HEK293 (cell line): ENCODE measurements around the gene C6orf47.

Experiments used
- FEZF1 ChIP-seq: fragments of 450-650 bp; formaldehyde crosslinking; IDR thresholded peaks from 2 replicates; pipeline ENCODE4 v1.5.1; 2016; ENCODE audit warnings: missing biosample characterization, missing genetic modification characterization
- GFI1B ChIP-seq: fragments of 450-650 bp; formaldehyde crosslinking; IDR thresholded peaks from 2 replicates; pipeline ENCODE4 v1.5.1; 2016; ENCODE audit warnings: missing biosample characterization, missing genetic modification characterization
- KLF1 ChIP-seq: fragments of 450-650 bp; formaldehyde crosslinking; IDR thresholded peaks from 2 replicates; pipeline ENCODE4 v1.5.1; 2016; ENCODE audit warnings: missing biosample characterization, missing genetic modification characterization
- REPIN1 ChIP-seq: fragments of 450-650 bp; formaldehyde crosslinking; IDR thresholded peaks from 2 replicates; pipeline ENCODE4 v1.5.1; 2017; ENCODE audit warnings: missing biosample characterization, missing genetic modification characterization, low read depth
- ZBTB20 ChIP-seq: fragments of 450-650 bp; formaldehyde crosslinking; IDR thresholded peaks from 2 replicates; pipeline ENCODE4 v1.5.1; 2016; ENCODE audit warnings: missing biosample characterization, missing genetic modification characterization
- ZFP69B ChIP-seq: fragments of 450-650 bp; formaldehyde crosslinking; IDR thresholded peaks from 2 replicates; pipeline ENCODE4 v1.5.1; 2016; ENCODE audit warnings: missing biosample characterization, missing genetic modification characterization
- ZNF114 ChIP-seq: fragments of 450-650 bp; formaldehyde crosslinking; IDR thresholded peaks from 2 replicates; pipeline ENCODE4 v1.5.0; 2017; ENCODE audit warnings: missing biosample characterization, missing genetic modification characterization
- ZNF155 ChIP-seq: fragments of 450-650 bp; formaldehyde crosslinking; IDR thresholded peaks from 2 replicates; pipeline ENCODE4 v1.5.1; 2016; ENCODE audit warnings: missing biosample characterization, missing genetic modification characterization
- ZNF175 ChIP-seq: fragments of 450-650 bp; formaldehyde crosslinking; IDR thresholded peaks from 2 replicates; pipeline ENCODE4 v1.5.1; 2016; ENCODE audit warnings: missing biosample characterization, missing genetic modification characterization
- ZNF23 ChIP-seq: fragments of 450-650 bp; formaldehyde crosslinking; IDR thresholded peaks from 2 replicates; pipeline ENCODE4 v1.5.1; 2016; ENCODE audit warnings: missing biosample characterization, missing genetic modification characterization, borderline replicate concordance
- ZNF292 ChIP-seq: fragments of 450-650 bp; formaldehyde crosslinking; IDR thresholded peaks from 2 replicates; pipeline ENCODE4 v1.5.1; 2016; ENCODE audit warnings: low read depth, missing biosample characterization, missing genetic modification characterization, borderline replicate concordance
- ZNF302 ChIP-seq: fragments of 450-650 bp; formaldehyde crosslinking; IDR thresholded peaks from 2 replicates; pipeline ENCODE4 v1.5.1; 2016; ENCODE audit warnings: missing biosample characterization, missing genetic modification characterization, low read depth
- ZNF335 ChIP-seq: fragments of 450-650 bp; formaldehyde crosslinking; conservative IDR thresholded peaks from 2 replicates; pipeline ENCODE4 v1.5.1; 2016; ENCODE audit warnings: missing biosample characterization, missing genetic modification characterization
- ZNF341 ChIP-seq: fragments of 450-650 bp; formaldehyde crosslinking; IDR thresholded peaks from 2 replicates; pipeline ENCODE4; 2016; ENCODE audit warnings: low read depth, missing biosample characterization, missing genetic modification characterization
- ZNF354C ChIP-seq: fragments of 450-650 bp; formaldehyde crosslinking; IDR thresholded peaks from 2 replicates; pipeline ENCODE4 v1.5.1; 2016; ENCODE audit warnings: missing biosample characterization, missing genetic modification characterization, low read depth, borderline replicate concordance
- ZNF391 ChIP-seq: fragments of 450-650 bp; formaldehyde crosslinking; IDR thresholded peaks from 2 replicates; pipeline ENCODE4 v1.5.1; 2016; ENCODE audit warnings: low read depth, missing biosample characterization, missing genetic modification characterization, borderline replicate concordance
- ZNF548 ChIP-seq: fragments of 450-650 bp; formaldehyde crosslinking; IDR thresholded peaks from 2 replicates; pipeline ENCODE4 v1.5.1; 2016; ENCODE audit warnings: missing biosample characterization, missing genetic modification characterization
- ZNF585B ChIP-seq: fragments of 450-650 bp; formaldehyde crosslinking; IDR thresholded peaks from 2 replicates; pipeline ENCODE4 v1.5.1; 2016; ENCODE audit warnings: missing biosample characterization, missing genetic modification characterization
- ZNF747 ChIP-seq: fragments of 450-650 bp; formaldehyde crosslinking; IDR thresholded peaks from 2 replicates; pipeline ENCODE4 v1.5.1; 2016; ENCODE audit warnings: missing biosample characterization, missing genetic modification characterization
- ZNF776 ChIP-seq: fragments of 450-650 bp; formaldehyde crosslinking; IDR thresholded peaks from 2 replicates; pipeline ENCODE4 v1.5.0; 2017; ENCODE audit warnings: missing biosample characterization, missing genetic modification characterization, borderline replicate concordance
- ZNF843 ChIP-seq: fragments of 450-650 bp; formaldehyde crosslinking; IDR thresholded peaks from 2 replicates; pipeline ENCODE4 v1.5.1; 2016; ENCODE audit warnings: missing biosample characterization, missing genetic modification characterization
- ZSCAN16 ChIP-seq: fragments of 450-650 bp; formaldehyde crosslinking; IDR thresholded peaks from 2 replicates; pipeline ENCODE4 v1.5.1; 2016; ENCODE audit warnings: missing biosample characterization, missing genetic modification characterization
- ZSCAN23 ChIP-seq: fragments of 450-650 bp; formaldehyde crosslinking; IDR thresholded peaks from 2 replicates; pipeline ENCODE4 v1.5.1; 2016; ENCODE audit warnings: missing biosample characterization, missing genetic modification characterization
- TF ChIP-seq, protein P1 (sequence below): fragments of 450-650 bp; formaldehyde crosslinking; IDR thresholded peaks from 2 replicates; pipeline ENCODE4; 2016; ENCODE audit warnings: missing biosample characterization, missing genetic modification characterization
- TF ChIP-seq, protein P2 (sequence below): fragments of 450-650 bp; formaldehyde crosslinking; IDR thresholded peaks from 2 replicates; pipeline ENCODE4 v1.5.1; 2016; ENCODE audit warnings: missing biosample characterization, missing genetic modification characterization
- TF ChIP-seq, protein P3 (sequence below): fragments of 450-650 bp; formaldehyde crosslinking; IDR thresholded peaks from 2 replicates; pipeline ENCODE4 v1.5.1; 2016; ENCODE audit warnings: missing biosample characterization, missing genetic modification characterization
- TF ChIP-seq, protein P4 (sequence below): fragments of 450-650 bp; formaldehyde crosslinking; IDR thresholded peaks from 2 replicates; pipeline ENCODE4 v1.5.1; 2016; ENCODE audit warnings: missing biosample characterization, missing genetic modification characterization
- TF ChIP-seq, protein P5 (sequence below): fragments of 450-650 bp; formaldehyde crosslinking; IDR thresholded peaks from 2 replicates; pipeline ENCODE4 v1.5.1; 2016; ENCODE audit warnings: missing biosample characterization, missing genetic modification characterization
- TF ChIP-seq, protein P6 (sequence below): fragments of 450-650 bp; formaldehyde crosslinking; IDR thresholded peaks from 2 replicates; pipeline ENCODE4 v1.5.1; 2016; ENCODE audit warnings: missing biosample characterization, missing genetic modification characterization

C6orf47 gene

DNA sequence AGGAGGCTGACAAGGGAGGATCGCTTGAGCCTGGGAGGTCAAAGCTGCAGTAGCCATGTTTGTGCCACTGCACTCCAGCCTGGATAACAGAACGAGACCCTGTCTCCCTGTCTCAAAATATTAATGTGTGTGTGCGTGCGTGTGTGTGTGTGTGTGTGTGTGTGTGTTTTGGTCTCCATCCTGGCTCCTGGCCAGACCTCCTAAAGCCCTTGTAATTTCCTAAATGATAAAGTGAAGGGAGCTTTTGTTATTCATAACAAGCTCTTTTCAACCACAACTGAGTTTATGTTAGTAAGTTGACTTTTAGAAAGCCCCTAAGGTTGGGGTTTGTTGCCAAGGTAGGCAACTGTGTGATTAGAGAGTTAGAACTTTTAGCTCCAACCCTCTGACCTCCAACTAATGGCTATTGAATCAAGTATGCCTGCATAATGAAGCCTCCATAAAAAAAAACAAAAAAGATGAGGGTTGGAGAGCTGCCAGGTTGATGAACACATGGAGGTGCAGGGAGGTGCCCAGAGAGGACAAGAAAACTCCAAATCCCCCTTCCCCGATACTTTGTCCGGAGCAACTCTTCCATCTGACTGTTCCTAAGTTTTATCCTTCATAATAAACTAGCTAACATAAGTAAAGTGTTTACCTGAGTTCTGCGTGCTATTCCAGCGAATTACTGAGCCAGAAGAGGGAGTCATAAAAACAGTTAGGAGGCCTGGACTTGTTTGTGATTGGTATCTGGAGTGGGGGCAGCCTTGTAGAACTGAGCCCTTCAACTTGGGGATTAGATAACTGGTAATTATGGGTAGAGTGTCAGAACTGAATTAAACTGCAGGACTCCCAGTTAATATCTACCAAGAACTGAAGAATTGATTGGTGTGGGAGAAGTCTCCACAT lies 50.8 kb downstream of the C6orf47 start (continued):
- TF ChIP-seq, protein P1, sequence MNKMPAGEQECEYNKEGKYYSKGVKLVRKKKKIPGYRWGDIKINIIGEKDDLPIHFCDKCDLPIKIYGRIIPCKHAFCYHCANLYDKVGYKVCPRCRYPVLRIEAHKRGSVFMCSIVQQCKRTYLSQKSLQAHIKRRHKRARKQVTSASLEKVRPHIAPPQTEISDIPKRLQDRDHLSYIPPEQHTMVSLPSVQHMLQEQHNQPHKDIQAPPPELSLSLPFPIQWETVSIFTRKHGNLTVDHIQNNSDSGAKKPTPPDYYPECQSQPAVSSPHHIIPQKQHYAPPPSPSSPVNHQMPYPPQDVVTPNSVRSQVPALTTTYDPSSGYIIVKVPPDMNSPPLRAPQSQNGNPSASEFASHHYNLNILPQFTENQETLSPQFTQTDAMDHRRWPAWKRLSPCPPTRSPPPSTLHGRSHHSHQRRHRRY (tag by site-specific recombination) = no peak
- TF ChIP-seq, protein P2, sequence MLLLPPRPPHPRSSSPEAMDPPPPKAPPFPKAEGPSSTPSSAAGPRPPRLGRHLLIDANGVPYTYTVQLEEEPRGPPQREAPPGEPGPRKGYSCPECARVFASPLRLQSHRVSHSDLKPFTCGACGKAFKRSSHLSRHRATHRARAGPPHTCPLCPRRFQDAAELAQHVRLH = no peak
- TF ChIP-seq GFI1B = no peak; the same call in 1 of the 2 replicates
- TF ChIP-seq, protein P3, sequence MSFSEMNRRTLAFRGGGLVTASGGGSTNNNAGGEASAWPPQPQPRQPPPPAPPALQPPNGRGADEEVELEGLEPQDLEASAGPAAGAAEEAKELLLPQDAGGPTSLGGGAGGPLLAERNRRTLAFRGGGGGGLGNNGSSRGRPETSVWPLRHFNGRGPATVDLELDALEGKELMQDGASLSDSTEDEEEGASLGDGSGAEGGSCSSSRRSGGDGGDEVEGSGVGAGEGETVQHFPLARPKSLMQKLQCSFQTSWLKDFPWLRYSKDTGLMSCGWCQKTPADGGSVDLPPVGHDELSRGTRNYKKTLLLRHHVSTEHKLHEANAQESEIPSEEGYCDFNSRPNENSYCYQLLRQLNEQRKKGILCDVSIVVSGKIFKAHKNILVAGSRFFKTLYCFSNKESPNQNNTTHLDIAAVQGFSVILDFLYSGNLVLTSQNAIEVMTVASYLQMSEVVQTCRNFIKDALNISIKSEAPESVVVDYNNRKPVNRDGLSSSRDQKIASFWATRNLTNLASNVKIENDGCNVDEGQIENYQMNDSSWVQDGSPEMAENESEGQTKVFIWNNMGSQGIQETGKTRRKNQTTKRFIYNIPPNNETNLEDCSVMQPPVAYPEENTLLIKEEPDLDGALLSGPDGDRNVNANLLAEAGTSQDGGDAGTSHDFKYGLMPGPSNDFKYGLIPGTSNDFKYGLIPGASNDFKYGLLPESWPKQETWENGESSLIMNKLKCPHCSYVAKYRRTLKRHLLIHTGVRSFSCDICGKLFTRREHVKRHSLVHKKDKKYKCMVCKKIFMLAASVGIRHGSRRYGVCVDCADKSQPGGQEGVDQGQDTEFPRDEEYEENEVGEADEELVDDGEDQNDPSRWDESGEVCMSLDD (tag by site-specific recombination) = no peak
- TF ChIP-seq ZNF155 (tag by site-specific recombination) = no peak
- 0 out of 2 replicates have a peak, but pooled peaks have one; percentile 20 for TF ChIP-seq ZNF843 (tag by site-specific recombination)
- TF ChIP-seq ZNF341 (tag by site-specific recombination) = peak; percentile 65
- no peak for TF ChIP-seq ZNF23
- 0 out of 2 replicates have a peak, but pooled peaks have one; percentile 54 for TF ChIP-seq ZNF335 (tag by site-specific recombination)
- TF ChIP-seq ZNF354C = no peak
- TF ChIP-seq REPIN1 (tag by site-specific recombination) = peak; percentile 61; the same call in 1 of the 2 replicates
- TF ChIP-seq ZNF175 (tag by site-specific recombination) = no peak
- TF ChIP-seq ZNF747 = no peak
- TF ChIP-seq ZNF114 = no peak
- TF ChIP-seq ZFP69B (tag by site-specific recombination) = no peak
- TF ChIP-seq ZNF391 (tag by site-specific recombination) = no peak
- TF ChIP-seq, protein P4, sequence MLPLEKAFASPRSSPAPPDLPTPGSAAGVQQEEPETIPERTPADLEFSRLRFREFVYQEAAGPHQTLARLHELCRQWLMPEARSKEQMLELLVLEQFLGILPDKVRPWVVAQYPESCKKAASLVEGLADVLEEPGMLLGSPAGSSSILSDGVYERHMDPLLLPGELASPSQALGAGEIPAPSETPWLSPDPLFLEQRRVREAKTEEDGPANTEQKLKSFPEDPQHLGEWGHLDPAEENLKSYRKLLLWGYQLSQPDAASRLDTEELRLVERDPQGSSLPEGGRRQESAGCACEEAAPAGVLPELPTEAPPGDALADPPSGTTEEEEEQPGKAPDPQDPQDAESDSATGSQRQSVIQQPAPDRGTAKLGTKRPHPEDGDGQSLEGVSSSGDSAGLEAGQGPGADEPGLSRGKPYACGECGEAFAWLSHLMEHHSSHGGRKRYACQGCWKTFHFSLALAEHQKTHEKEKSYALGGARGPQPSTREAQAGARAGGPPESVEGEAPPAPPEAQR (tag by site-specific recombination) = no peak
- TF ChIP-seq KLF1 = no peak
- TF ChIP-seq ZSCAN16 = no peak; the same call in 1 of the 2 replicates
- TF ChIP-seq, protein P5, sequence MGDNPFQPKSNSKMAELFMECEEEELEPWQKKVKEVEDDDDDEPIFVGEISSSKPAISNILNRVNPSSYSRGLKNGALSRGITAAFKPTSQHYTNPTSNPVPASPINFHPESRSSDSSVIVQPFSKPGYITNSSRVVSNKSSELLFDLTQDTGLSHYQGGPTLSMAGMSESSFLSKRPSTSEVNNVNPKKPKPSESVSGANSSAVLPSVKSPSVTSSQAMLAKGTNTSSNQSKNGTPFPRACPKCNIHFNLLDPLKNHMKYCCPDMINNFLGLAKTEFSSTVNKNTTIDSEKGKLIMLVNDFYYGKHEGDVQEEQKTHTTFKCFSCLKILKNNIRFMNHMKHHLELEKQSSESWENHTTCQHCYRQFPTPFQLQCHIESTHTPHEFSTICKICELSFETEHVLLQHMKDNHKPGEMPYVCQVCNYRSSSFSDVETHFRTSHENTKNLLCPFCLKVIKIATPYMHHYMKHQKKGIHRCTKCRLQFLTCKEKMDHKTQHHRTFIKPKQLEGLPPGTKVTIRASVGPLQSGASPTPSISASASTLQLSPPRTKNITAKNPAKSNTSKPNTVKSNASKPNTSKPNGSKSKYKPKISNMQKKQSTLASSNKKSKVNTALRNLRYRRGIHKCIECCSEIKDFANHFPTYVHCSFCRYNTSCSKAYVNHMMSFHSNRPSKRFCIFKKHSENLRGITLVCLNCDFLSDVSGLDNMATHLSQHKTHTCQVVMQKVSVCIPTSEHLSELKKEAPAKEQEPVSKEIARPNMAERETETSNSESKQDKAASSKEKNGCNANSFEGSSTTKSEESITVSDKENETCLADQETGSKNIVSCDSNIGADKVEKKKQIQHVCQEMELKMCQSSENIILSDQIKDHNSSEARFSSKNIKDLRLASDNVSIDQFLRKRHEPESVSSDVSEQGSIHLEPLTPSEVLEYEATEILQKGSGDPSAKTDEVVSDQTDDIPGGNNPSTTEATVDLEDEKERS (tag by site-specific recombination) = no peak
- no peak for TF ChIP-seq ZNF585B
- no peak for TF ChIP-seq ZSCAN23
- no peak for TF ChIP-seq ZBTB20
- TF ChIP-seq, protein P6, sequence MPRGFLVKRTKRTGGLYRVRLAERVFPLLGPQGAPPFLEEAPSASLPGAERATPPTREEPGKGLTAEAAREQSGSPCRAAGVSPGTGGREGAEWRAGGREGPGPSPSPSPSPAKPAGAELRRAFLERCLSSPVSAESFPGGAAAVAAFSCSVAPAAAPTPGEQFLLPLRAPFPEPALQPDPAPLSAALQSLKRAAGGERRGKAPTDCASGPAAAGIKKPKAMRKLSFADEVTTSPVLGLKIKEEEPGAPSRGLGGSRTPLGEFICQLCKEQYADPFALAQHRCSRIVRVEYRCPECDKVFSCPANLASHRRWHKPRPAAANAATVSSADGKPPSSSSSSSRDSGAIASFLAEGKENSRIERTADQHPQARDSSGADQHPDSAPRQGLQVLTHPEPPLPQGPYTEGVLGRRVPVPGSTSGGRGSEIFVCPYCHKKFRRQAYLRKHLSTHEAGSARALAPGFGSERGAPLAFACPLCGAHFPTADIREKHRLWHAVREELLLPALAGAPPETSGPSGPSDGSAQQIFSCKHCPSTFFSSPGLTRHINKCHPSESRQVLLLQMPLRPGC (tag by site-specific recombination) = no peak
- TF ChIP-seq ZNF548 = no peak
- no peak; the same call in 1 of the 2 replicates for TF ChIP-seq FEZF1
- TF ChIP-seq ZNF776 = no peak
- TF ChIP-seq ZNF292 (tag by site-specific recombination) = no peak
- TF ChIP-seq ZNF302 = 0 out of 2 replicates have a peak, but pooled peaks have one; percentile 59
